Heart right ventricle (tissue), 16 donors: ENCODE data around the gene CPEB4. TPM values are rescaled to one million over a fixed set of nuclear protein-coding genes. Genes with fewer than 3 reads are reported as not detected.
A peak's percentile ranks its signal among the peaks of the same experiment; 100 is the strongest.

Source experiments
- ATAC-seq, 8 donors: fragments of 200-7000 bp; cut with Tn5 transposase; one replicate each; pipeline ENCODE4 v1.9.1; 2020; ENCODE audit warnings: mild to moderate bottlenecking in 8 of 8, moderate library complexity in 8 of 8, moderate number of reproducible peaks in 1 of 8
- DNase-seq, 2 donors: peaks; one replicate each; pipeline ENCODE4 v3.0.0-alpha.2; 2020
- H3K27ac ChIP-seq, 10 donors: fragments of 200-600 bp; sonication (generic) in 2 of 10; one replicate each; pipeline versions ENCODE4 v1.5.0 to v1.8.0; 2020 to 2022; ENCODE audit warnings: mild to moderate bottlenecking in 3 of 10
- H3K27me3 ChIP-seq, 7 donors: fragments of 200-600 bp; one replicate each; pipeline ENCODE4 v1.8.0; 2021 to 2022; ENCODE audit warnings: mild to moderate bottlenecking in 2 of 7
- H3K36me3 ChIP-seq, 9 donors: fragments of 200-600 bp; sonication (generic) in 1 of 9; one replicate each; pipeline versions ENCODE4 v1.5.0 to v1.8.0; 2020 to 2022; ENCODE audit warnings: mild to moderate bottlenecking in 2 of 9
- H3K4me1 ChIP-seq, 9 donors: fragments of 200-600 bp; sonication (generic) in 1 of 9; one replicate each; pipeline versions ENCODE4 v1.5.0 to v1.8.0; 2020 to 2022; ENCODE audit warnings: mild to moderate bottlenecking in 4 of 9
- H3K4me3 ChIP-seq, 10 donors: fragments of 200-600 bp; sonication (generic) in 2 of 10; one replicate each; pipeline versions ENCODE4 v1.5.0 to v1.8.0; 2020 to 2022; ENCODE audit warnings: mild to moderate bottlenecking in 7 of 10, moderate library complexity in 2 of 10
- H3K9me3 ChIP-seq, 11 donors: fragments of 200-600 bp in 10 of 11; sonication (generic) in 2 of 11; one replicate each; pipeline versions ENCODE4 v1.5.0 to v1.8.0; 2013 to 2022; ENCODE audit warnings: mild to moderate bottlenecking in 2 of 11, control low read depth in 1 of 11, moderate library complexity in 1 of 11
- WGBS, 2 donors: extraction: QIAGEN DNeasy Blood & Tissue Kit; methylation state at CpG; one replicate each; pipeline ENCODE4 v1.1.7; 2013; ENCODE audit warnings: inconsistent platforms in 1 of 2; 5-methylcytosine and 5-hydroxymethylcytosine counted together
- intact Hi-C, 10 donors: fragments of 100-400 bp; cut with DNase I; formaldehyde crosslinking; loops; one replicate each; pipeline versions ENCODE4 v1.11.1 to v1.14.2; 2022
- polyA plus RNA-seq, 2 donors: library from polyadenylated mRNA; stranded (reverse); fragments of 200-250 nt; gene quantifications; one replicate each; pipeline ENCODE4 v1.2.3, GENCODE V29; 2013
- total RNA-seq, 10 donors: library from RNA; stranded (reverse); fragmentation: NEBNext Ultra II Directional in 3 of 10; extraction: Animal tissue kit (Norgen Biotek cat#: 25700) in 3 of 10; gene quantifications; one replicate each; pipeline versions ENCODE4 v1.2.1 to v1.2.4, GENCODE V29; 2021 to 2023
- TF ChIP-seq, protein P1 (sequence below), 9 donors: fragments of 200-600 bp; sonication (generic) in 2 of 9; IDR thresholded peaks; one replicate each; pipeline versions ENCODE4 v1.5.0 to v1.8.0; 2021 to 2022; ENCODE audit warnings: antibody characterized with exemption in 9 of 9, mild to moderate bottlenecking in 5 of 9, moderate library complexity in 1 of 9
- donor health status: Arrhythmogenic right ventricular cardiomyopathy.
- donor health status: ischemic (EF 13 %, LVEDD 7.1; RV severe dilation, severe dysfunction).
- donor health status: healthy with polysubstance abuse.
- donor health status: DM: no; HTN: yes; CAD: no.
- donor health status: DM: no; HTN: no; CAD: no.
- donor health status: ischemic (EF 25% LVEDD 6.9; RV normal size, moderate dysfunction).
- donor health status: ischemic (EF 25% LVEDD 5.7; RV mildly dilated, moderate dysfunction).
- donor health status: healthy.
- donor health status: DM: yes; HTN: yes; CAD: no.
- donor health status: Ischemic cardiomyopathy.
- donor health status: ischemic (EF 35%, LVEDD 5.7; RV mildly dilated, moderate dysfunction).
- donor health status: nonischemic (EF 11% LVEDD 7.7; RV severe dilation, severe dysfunction).
- donor health status: DM: yes; HTN: yes; CAD: no.
- donor health status: PGD.
- donor health status: ischemic (EF 29% LVEDD 5.4; RV normal size, mild dysfunction).
- donor health status: nonischemic (EF 23%, LVEDD 6.1; RV moderate dilation, normal function).

Gene CPEB4
- total and polyA plus RNA-seq, 12 donors, result 29.4 to 279 (median 168) TPM

DNA sequence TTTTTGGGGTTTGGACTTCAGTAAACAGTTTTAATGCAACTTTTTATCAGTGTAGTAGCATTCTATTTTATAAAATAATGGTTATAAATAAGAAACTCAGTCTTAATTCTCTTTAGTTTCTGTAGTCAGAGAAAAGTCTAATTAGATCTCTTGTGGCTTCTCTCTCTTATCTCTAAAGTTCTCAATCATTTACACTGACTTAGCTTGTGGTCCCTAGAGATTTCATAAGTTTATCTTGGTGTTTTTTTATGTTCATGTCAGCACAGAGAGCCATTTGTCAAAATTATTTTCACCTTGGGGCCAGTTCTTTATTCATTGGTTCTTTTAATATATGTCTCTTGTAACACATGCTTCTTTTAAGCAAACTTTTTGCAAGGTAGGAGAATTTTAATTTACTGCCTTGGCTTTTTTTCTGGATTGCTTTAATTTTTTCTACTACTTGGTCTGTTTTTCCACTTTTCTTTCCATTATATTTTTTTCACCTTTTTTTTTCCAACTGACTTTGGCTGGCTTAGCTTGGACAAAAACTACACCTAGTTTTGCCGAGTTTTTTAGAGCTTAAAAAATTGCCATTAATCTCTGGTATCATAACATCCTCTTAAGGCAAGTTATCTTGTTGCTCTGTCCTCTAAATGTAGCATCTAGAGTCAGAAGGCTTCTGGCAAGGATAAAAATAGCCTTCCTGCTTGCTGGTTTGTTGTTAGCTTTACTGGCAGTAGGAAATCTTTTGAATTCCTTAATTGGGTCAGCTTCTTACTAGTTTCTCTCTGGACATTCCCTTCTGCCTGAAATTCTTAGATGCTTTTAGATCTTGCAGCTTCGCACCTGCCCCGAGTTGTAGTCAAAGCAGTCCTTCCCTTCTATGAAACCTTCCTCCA, 35.3 kb downstream of the CPEB4 start:
- no peaks in the 10 kb centered on the region for H3K27me3 ChIP-seq
- H3K4me3 ChIP-seq, result peak overlapping the region in 2 of 10 donors; percentile 6 to 24
- WGBS, 2 donors, result 7 to 14% methylated on average over 3 of the region's 3 CpGs
- peaks cover 9 to 100% (median 93%) of the 10 kb centered on the region in 9 donors for H3K4me1 ChIP-seq
- no peaks in the 10 kb centered on the region for H3K9me3 ChIP-seq
- intact Hi-C loops, result loop anchor here in 4 of 10 donors (2.0 to 10.0 kb wide), 3 partner anchors 31 to 159 kb away; partner anchors contain the start of gene CPEB4 (in 2 of the 4)
- no peak for DNase-seq
- peak in 6 of 8 donors; percentile 39 to 62 (median 44) for ATAC-seq
- peaks cover 0 to 20% (median 0%) of the 10 kb centered on the region in 9 donors for H3K36me3 ChIP-seq
- TF ChIP-seq, protein P1, sequence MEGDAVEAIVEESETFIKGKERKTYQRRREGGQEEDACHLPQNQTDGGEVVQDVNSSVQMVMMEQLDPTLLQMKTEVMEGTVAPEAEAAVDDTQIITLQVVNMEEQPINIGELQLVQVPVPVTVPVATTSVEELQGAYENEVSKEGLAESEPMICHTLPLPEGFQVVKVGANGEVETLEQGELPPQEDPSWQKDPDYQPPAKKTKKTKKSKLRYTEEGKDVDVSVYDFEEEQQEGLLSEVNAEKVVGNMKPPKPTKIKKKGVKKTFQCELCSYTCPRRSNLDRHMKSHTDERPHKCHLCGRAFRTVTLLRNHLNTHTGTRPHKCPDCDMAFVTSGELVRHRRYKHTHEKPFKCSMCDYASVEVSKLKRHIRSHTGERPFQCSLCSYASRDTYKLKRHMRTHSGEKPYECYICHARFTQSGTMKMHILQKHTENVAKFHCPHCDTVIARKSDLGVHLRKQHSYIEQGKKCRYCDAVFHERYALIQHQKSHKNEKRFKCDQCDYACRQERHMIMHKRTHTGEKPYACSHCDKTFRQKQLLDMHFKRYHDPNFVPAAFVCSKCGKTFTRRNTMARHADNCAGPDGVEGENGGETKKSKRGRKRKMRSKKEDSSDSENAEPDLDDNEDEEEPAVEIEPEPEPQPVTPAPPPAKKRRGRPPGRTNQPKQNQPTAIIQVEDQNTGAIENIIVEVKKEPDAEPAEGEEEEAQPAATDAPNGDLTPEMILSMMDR (IDR thresholded peaks at IDR 0.05), result no peak
- H3K27ac ChIP-seq, result peak overlapping the region; percentile 13 to 91 (median 84)

DNA sequence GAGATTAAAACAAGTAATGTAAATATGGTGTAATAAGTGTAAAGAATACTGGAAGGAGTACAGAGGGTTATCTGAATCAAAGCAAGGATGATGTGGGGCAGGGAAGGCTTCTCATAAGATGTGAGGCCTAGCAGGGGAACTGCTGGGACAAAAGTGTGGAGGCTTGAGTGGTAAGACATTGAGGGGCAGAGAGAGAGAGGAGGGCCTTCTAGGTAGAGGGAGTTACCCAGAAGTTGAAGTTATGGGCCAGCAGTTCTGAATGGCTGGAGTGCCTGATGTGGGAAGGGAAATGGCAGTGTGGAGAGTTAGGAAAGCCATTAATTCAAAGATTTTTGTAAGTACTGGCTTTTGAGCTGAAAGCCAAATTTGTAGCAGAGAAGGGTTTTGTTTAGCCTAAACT, 36.8 kb downstream of the CPEB4 start:
- ATAC-seq (no peak), DNase-seq (no peak)
- no peaks in the 10 kb centered on the region for H3K9me3 ChIP-seq
- H3K27ac ChIP-seq, result peak overlapping the region in 9 of 10 donors; percentile 14 to 91 (median 85)
- H3K4me3 ChIP-seq, result peak overlapping the region in 1 of 10 donors; percentile 6
- peaks cover 0 to 23% (median 0%) of the 10 kb centered on the region in 9 donors for H3K36me3 ChIP-seq
- no peaks in the 10 kb centered on the region for H3K27me3 ChIP-seq
- intact Hi-C loops, result loop anchor here in 4 of 10 donors (5.0 to 10.0 kb wide), 4 partner anchors 33 to 160 kb away; partner anchors contain the start of gene CPEB4 (in 2 of the 4)
- TF ChIP-seq, protein P1 (IDR thresholded peaks at IDR 0.05), result no peak
- peaks cover 9 to 100% (median 88%) of the 10 kb centered on the region in 9 donors for H3K4me1 ChIP-seq

DNA sequence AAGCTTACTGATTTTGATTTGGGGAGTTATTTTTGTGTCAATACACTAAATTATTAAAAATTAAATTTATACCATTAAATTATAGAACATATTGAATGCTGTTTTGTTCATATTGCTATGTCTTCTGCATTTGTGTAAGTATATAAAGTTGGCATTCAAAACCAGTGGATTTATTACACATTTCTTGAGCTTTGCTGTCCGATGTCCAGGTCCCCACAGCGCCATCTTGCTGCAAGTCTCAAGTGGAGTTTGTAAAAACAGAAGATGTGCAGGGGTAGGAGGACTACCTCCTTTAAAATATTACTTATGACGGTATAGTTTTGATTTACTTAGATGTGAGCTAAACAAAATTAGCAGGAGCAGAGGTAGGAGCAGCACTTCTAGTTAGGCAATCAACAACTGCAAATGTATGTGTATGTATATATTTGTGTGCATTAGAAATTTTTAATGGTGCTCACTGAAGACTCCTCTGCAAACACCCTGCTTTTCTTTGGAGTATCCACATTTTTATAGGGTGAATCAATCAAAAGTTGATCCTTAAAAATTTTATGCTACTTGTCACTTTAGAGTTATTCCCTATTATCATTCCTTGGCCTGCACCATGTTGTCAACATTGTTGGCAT, 37.4 kb downstream of the CPEB4 start:
- peak overlapping the region in 9 of 10 donors; percentile 45 to 91 (median 85) for H3K27ac ChIP-seq
- TF ChIP-seq, protein P1 (IDR thresholded peaks at IDR 0.05), result peak in 7 of 9 donors; percentile 37 to 70 (median 58)
- H3K27me3 ChIP-seq, result no peaks in the 10 kb centered on the region
- intact Hi-C loops, result loop anchor here in 2 of 10 donors (5.0 to 10.0 kb wide), 3 partner anchors 33 to 161 kb away; no protein-coding TSS in a partner anchor
- peak in 1 of 8 donors; percentile 46 for ATAC-seq
- no peak overlapping the region for H3K4me3 ChIP-seq
- H3K4me1 ChIP-seq, result peaks cover 9 to 100% (median 82%) of the 10 kb centered on the region in 9 donors
- no peaks in the 10 kb centered on the region for H3K9me3 ChIP-seq
- DNase-seq, result peak; percentile 30 to 41
- WGBS, 2 donors, result 32 to 41% methylated on average over 3 of the region's 3 CpGs
- peaks cover 0 to 26% (median 0%) of the 10 kb centered on the region in 9 donors for H3K36me3 ChIP-seq

- intact Hi-C loops, result loop anchor here in 2 of 10 donors (5.0 to 10.0 kb wide), 3 partner anchors 34 to 162 kb away; no protein-coding TSS in a partner anchor
- no peak overlapping the region for H3K4me3 ChIP-seq
- ATAC-seq (peak; percentile 85 to 92 (median 88)), DNase-seq (peak in 1 of 2 donors; percentile 62)
- H3K27me3 ChIP-seq, result no peaks in the 10 kb centered on the region
- H3K36me3 ChIP-seq, result peaks cover 0 to 26% (median 0%) of the 10 kb centered on the region in 9 donors
- H3K27ac ChIP-seq, result peak overlapping the region; percentile 45 to 91 (median 84)
- TF ChIP-seq, protein P1 (IDR thresholded peaks at IDR 0.05), result no peak
- peaks cover 9 to 92% (median 74%) of the 10 kb centered on the region in 9 donors for H3K4me1 ChIP-seq
- no peaks in the 10 kb centered on the region for H3K9me3 ChIP-seq
- WGBS, 2 donors, result 17 to 20% methylated on average over 2 of the region's 2 CpGs
Measured at GRCh38 chr5:173926359-173926758, 38.2 kb downstream of the CPEB4 start.
